MCF 10A (cell line): ENCODE results near the gene TRIM49D1. TPM values are rescaled to one million over a fixed set of nuclear protein-coding genes. Genes with fewer than 3 reads are reported as not detected.
"Not testable (repeated sequence)": the region's sequence is repeated elsewhere in the genome, so short reads cannot be mapped to it uniquely, and the experiment has no call there.

Experiments
- BruUV-seq: library from RNA; stranded (reverse); fragments of 400-500 nt; replicated peaks from 2 replicates; lab custom pipeline; 2021; lab: Mats Ljungman, UMichigan
- CTCF ChIA-PET: fragments of 300-600 bp; sonication (Branson Sonifier 250); formaldehyde crosslinking; extraction: SDS; loops from one replicate; lab custom pipeline; 2021; ENCODE audit warnings: antibody characterized with exemption, inconsistent platforms; lab: Yijun Ruan, JAX
- POLR2A ChIA-PET: fragments of 300-600, 350-650 bp; sonication (Branson Sonifier 250); formaldehyde crosslinking; extraction: SDS; loops from one replicate; lab custom pipeline; 2020; ENCODE audit warnings: antibody characterized with exemption, inconsistent platforms; lab: Yijun Ruan, JAX
- DNase-seq: peaks from one replicate; pipeline ENCODE4 v3.0.0-alpha.2; 2018; ENCODE audit not compliant: unreplicated experiment
- H3K27ac Mint-ChIP-seq: one replicate; pipeline ENCODE4 v1.8.0; 2022; ENCODE audit warnings: mild to moderate bottlenecking, low read depth, mixed read lengths; ENCODE audit not compliant: unreplicated experiment
- H3K27me3 Mint-ChIP-seq: one replicate; pipeline ENCODE4 v1.8.0; 2022; ENCODE audit warnings: mixed read lengths; ENCODE audit not compliant: insufficient read depth, unreplicated experiment
- H3K36me3 Mint-ChIP-seq: one replicate; pipeline ENCODE4 v1.8.0; 2022; ENCODE audit warnings: mild to moderate bottlenecking, moderate library complexity, mixed read lengths; ENCODE audit not compliant: insufficient read depth, unreplicated experiment
- H3K4me1 Mint-ChIP-seq: one replicate; pipeline ENCODE4 v1.8.0; 2022; ENCODE audit warnings: mixed read lengths; ENCODE audit not compliant: insufficient read depth, unreplicated experiment
- H3K4me3 Mint-ChIP-seq: one replicate; pipeline ENCODE4 v1.8.0; 2022; ENCODE audit warnings: mild to moderate bottlenecking, moderate library complexity, mixed read lengths; ENCODE audit not compliant: unreplicated experiment
- H3K9me3 Mint-ChIP-seq: one replicate; pipeline ENCODE4 v1.8.0; 2022; ENCODE audit warnings: mixed read lengths; ENCODE audit not compliant: unreplicated experiment
- intact Hi-C: fragments of 100-400 bp; cut with micrococcal nuclease; formaldehyde crosslinking; loops from 2 replicates; pipeline ENCODE4 v1.14.1; 2022
- total RNA-seq: library from RNA; stranded (reverse); gene quantifications from 2 replicates; pipeline ENCODE4 v1.2.3, GENCODE V29; 2022

TRIM49D1 gene
- total RNA-seq, 1 experiment from 2014 or later: not detected

- POLR2A ChIA-PET, intact Hi-C loops, H3K4me1 Mint-ChIP-seq, H3K36me3 Mint-ChIP-seq, H3K27ac Mint-ChIP-seq, H3K9me3 Mint-ChIP-seq, BruUV-seq, DNase-seq, H3K4me3 Mint-ChIP-seq, H3K27me3 Mint-ChIP-seq, CTCF ChIA-PET: not testable (repeated sequence)
Observed at GRCh38 chr11:89865223-89865622, 56.8 kb downstream of the TRIM49D1 start.

- H3K4me1 Mint-ChIP-seq, DNase-seq, H3K27me3 Mint-ChIP-seq, H3K4me3 Mint-ChIP-seq, BruUV-seq, H3K9me3 Mint-ChIP-seq, intact Hi-C loops, H3K27ac Mint-ChIP-seq, H3K36me3 Mint-ChIP-seq, POLR2A ChIA-PET, CTCF ChIA-PET: not testable (repeated sequence)
Observed at GRCh38 chr11:89863906-89864704, 57.9 kb downstream of the TRIM49D1 start.

Other genes starting within 250 kb of the TRIM49D1 start
- gene TRIM77, start 211.9 kb downstream of the TRIM49D1 start, total RNA-seq: not detected in 2 replicates
- gene TRIM49, start 113.7 kb downstream of the TRIM49D1 start, total RNA-seq: not detected in 2 replicates
- not detected in 2 replicates for gene TRIM64B, start 43.8 kb downstream of the TRIM49D1 start, total RNA-seq
- gene TRIM49D2, start 1.8 kb upstream of the TRIM49D1 start, total RNA-seq: not detected in 2 replicates
- gene TRIM64, start 43.8 kb upstream of the TRIM49D1 start, total RNA-seq: not detected in 2 replicates
- not detected in 2 replicates for gene TRIM49C, start 108.9 kb upstream of the TRIM49D1 start, total RNA-seq
- gene UBTFL1, start 163.7 kb upstream of the TRIM49D1 start, total RNA-seq: not detected in 2 replicates
- gene NAALAD2, start 212.4 kb upstream of the TRIM49D1 start, total RNA-seq: not detected in 2 replicates